Heart left ventricle (tissue), 16 donors: Measurements from ENCODE around the gene TNS4. TPM values are rescaled to one million over a fixed set of nuclear protein-coding genes. Genes with fewer than 3 reads are reported as not detected.

Experiments used
- ATAC-seq, 4 donors: fragments of 200-7000 bp; cut with Tn5 transposase; one replicate each; pipeline ENCODE4 v1.9.1; 2020 to 2022; ENCODE audit warnings: moderate library complexity in 4 of 4, mild to moderate bottlenecking in 3 of 4, moderate number of reproducible peaks in 1 of 4
- DNase-seq, 5 donors: peaks; one replicate each; pipeline ENCODE4 v3.0.0-alpha.2; 2020
- H3K27ac ChIP-seq, 12 donors: fragments of 200-600 bp; sonication (generic) in 4 of 12; one replicate each; pipeline versions ENCODE4 v1.5.0 to v1.8.0; 2016 to 2022; ENCODE audit warnings: mild to moderate bottlenecking in 2 of 12
- H3K27me3 ChIP-seq, 9 donors: fragments of 200-600 bp; sonication (generic) in 2 of 9; one replicate each; pipeline versions ENCODE4 v1.5.1 to v1.8.0; 2016 to 2022; ENCODE audit warnings: mild to moderate bottlenecking in 3 of 9
- H3K36me3 ChIP-seq, 9 donors: fragments of 200-600 bp; sonication (generic) in 2 of 9; one replicate each; pipeline versions ENCODE4 v1.5.0 to v1.8.0; 2018 to 2022; ENCODE audit warnings: mild to moderate bottlenecking in 2 of 9
- H3K4me1 ChIP-seq, 12 donors: fragments of 200-600 bp; sonication (generic) in 4 of 12; one replicate each; pipeline versions ENCODE4 v1.5.0 to v1.8.0; 2016 to 2022; ENCODE audit warnings: mild to moderate bottlenecking in 3 of 12
- H3K4me3 ChIP-seq, 12 donors: fragments of 200-600 bp; sonication (generic) in 4 of 12; one replicate each; pipeline versions ENCODE4 v1.5.0 to v1.8.0; 2017 to 2022; ENCODE audit warnings: mild to moderate bottlenecking in 9 of 12, moderate library complexity in 4 of 12
- H3K9me3 ChIP-seq, 12 donors: fragments of 200-600 bp; sonication (generic) in 4 of 12; one replicate each; pipeline versions ENCODE4 v1.5.0 to v1.8.0; 2016 to 2022; ENCODE audit warnings: mild to moderate bottlenecking in 1 of 12
- POLR2A ChIP-seq, 2 donors: fragments of 450-650 bp; IDR thresholded peaks; one replicate each; pipeline ENCODE4 v1.6.1; 2017; ENCODE audit warnings: antibody characterized with exemption in 2 of 2, mild to moderate bottlenecking in 2 of 2, moderate library complexity in 2 of 2
- WGBS, 4 donors: extraction: QIAGEN DNeasy Blood & Tissue Kit in 2 of 4; methylation state at CpG; one replicate each; pipeline versions ENCODE4 v1.1.5 to v1.1.7; 2013 to 2018; 5-methylcytosine and 5-hydroxymethylcytosine counted together
- intact Hi-C, 10 donors: fragments of 100-400 bp; cut with DNase I; formaldehyde crosslinking; loops; one replicate each; pipeline versions ENCODE4 v1.11.1 to v1.14.2; 2022
- polyA plus RNA-seq, 2 donors: library from polyadenylated mRNA; stranded (reverse); fragments of 200-250 nt; gene quantifications; one replicate each; pipeline ENCODE4 v1.2.3, GENCODE V29; 2013
- total RNA-seq, 9 donors: library from RNA; depleted of rRNA in 2 of 9; stranded (reverse); fragments of >200 nt in 2 of 9; fragmentation: NEBNext Ultra II Directional in 3 of 9; extraction: Animal tissue kit (Norgen Biotek cat#: 25700) in 3 of 9; gene quantifications; one replicate each; pipeline versions ENCODE4 v1.1.0 to v1.2.4, GENCODE V29; 2016 to 2023
- TF ChIP-seq, protein P1 (sequence below), 12 donors: fragments of 200-600 bp; sonication (generic) in 4 of 12; IDR thresholded peaks; one replicate each; pipeline versions ENCODE4 v1.5.0 to v1.8.0; 2018 to 2022; ENCODE audit warnings: antibody characterized with exemption in 12 of 12, mild to moderate bottlenecking in 5 of 12
- donor health status: ischemic (EF 13 %, LVEDD 7.1; RV severe dilation, severe dysfunction).
- donor health status: healthy with polysubstance abuse.
- donor health status: DM: no; HTN: yes; CAD: no.
- donor health status: DM: no; HTN: no; CAD: no.
- donor health status: ischemic (EF 25% LVEDD 6.9; RV normal size, moderate dysfunction).
- donor health status: ischemic (EF 25% LVEDD 5.7; RV mildly dilated, moderate dysfunction).
- donor health status: healthy.
- donor health status: DM: yes; HTN: yes; CAD: no.
- donor health status: ischemic (EF 35%, LVEDD 5.7; RV mildly dilated, moderate dysfunction).
- donor health status: nonischemic (EF 11% LVEDD 7.7; RV severe dilation, severe dysfunction).
- donor health status: DM: yes; HTN: yes; CAD: no.
- donor health status: PGD.
- donor health status: ischemic (EF 29% LVEDD 5.4; RV normal size, mild dysfunction).
- donor health status: nonischemic (EF 23%, LVEDD 6.1; RV moderate dilation, normal function).

Gene TNS4
- total and polyA plus RNA-seq, 11 donors = 0.16 to 0.91 TPM; not detected in 9

DNA sequence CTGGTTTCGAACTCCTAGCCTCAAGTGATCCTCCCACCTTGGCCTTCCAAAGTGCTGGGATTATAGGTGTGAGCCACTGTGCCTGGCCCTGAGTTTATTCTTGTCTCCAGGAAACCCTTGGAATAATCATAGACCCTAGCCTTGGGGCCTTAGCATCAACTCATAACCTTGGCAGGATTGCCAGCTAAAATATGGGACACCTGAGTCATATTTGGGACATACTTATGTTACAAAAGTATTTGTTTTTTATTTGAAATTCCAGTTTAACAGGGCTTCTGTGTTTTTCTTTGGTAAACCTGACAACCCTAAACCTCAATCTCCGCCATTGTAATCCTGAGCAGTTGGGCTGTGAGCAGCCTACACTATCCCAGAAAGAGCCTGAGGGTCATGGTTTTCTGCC is 28.6 kb upstream of the TNS4 start:
- no peaks in the 10 kb centered on the region for H3K36me3 ChIP-seq

DNA sequence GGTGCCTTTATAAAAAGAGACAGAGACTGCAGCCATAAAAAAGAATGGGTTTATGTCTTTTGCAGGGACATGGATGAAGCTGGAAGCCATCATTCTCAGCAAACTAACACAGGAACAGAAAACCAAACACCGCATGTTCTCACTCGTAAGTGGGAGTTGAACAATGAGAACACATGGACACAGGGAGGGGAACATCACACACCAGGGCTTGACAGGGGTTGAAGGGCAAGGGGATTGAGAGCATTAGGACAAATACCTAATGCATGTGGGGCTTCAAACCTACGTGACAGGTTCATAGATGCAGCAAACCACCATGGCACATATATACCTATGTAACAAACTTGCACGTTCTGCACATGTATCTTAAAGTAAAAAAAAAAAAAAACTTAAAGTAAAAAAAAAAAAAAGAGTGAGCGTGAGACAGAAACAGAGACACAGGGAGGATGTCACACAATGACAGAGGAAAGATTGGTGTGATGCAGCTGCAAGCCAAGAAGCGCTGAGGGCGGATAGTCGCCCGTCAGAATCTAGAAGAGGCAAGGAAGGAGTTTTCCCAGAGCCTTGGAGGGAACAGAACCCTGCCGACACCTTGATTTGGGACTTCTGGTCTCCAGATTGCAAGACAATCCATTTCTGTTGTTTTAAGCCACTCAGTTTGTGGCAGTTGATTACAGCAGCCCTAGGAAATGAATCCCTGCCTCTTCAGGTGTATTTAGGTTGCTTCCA is 27.4 kb upstream of the TNS4 start:
- DNase-seq (peak in 1 of 5 donors; percentile 6), ATAC-seq (no peak)
- no peak for TF ChIP-seq POLR2A (IDR thresholded peaks at IDR 0.05)
- TF ChIP-seq, protein P1, sequence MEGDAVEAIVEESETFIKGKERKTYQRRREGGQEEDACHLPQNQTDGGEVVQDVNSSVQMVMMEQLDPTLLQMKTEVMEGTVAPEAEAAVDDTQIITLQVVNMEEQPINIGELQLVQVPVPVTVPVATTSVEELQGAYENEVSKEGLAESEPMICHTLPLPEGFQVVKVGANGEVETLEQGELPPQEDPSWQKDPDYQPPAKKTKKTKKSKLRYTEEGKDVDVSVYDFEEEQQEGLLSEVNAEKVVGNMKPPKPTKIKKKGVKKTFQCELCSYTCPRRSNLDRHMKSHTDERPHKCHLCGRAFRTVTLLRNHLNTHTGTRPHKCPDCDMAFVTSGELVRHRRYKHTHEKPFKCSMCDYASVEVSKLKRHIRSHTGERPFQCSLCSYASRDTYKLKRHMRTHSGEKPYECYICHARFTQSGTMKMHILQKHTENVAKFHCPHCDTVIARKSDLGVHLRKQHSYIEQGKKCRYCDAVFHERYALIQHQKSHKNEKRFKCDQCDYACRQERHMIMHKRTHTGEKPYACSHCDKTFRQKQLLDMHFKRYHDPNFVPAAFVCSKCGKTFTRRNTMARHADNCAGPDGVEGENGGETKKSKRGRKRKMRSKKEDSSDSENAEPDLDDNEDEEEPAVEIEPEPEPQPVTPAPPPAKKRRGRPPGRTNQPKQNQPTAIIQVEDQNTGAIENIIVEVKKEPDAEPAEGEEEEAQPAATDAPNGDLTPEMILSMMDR (IDR thresholded peaks at IDR 0.05) = no peak
- Histone ChIP-seq H3K4me3 (no peak overlapping the region), H3K36me3 (no peaks in the 10 kb centered on the region), H3K4me1 (peaks cover 0 to 30% (median 15%) of the 10 kb centered on the region in 12 donors), H3K27ac (no peak overlapping the region), H3K27me3 (no peaks in the 10 kb centered on the region), H3K9me3 (peaks cover 0 to 18% (median 8%) of the 10 kb centered on the region in 12 donors)
- intact Hi-C loops = loop anchor here in 2 of 10 donors (2.0 to 5.0 kb wide), 2 partner anchors 34 to 42 kb away; no protein-coding TSS in a partner anchor
- WGBS, 4 donors = 87 to 92% (median 90%) methylated on average over 10 of the region's 10 CpGs

More for the DNA sequence above, 28.6 kb upstream of the TNS4 start:
- Histone ChIP-seq H3K4me1 (peaks cover 0 to 35% (median 16%) of the 10 kb centered on the region in 12 donors), H3K9me3 (peaks cover 0 to 12% (median 6%) of the 10 kb centered on the region in 12 donors), H3K27ac (no peak overlapping the region), H3K27me3 (no peaks in the 10 kb centered on the region), H3K4me3 (no peak overlapping the region)
- ATAC-seq (no peak), DNase-seq (peak in 1 of 5 donors; percentile 5)
- WGBS, 4 donors = 96 to 100% (median 98%) methylated on average over 2 of the region's 2 CpGs
- no peak for TF ChIP-seq POLR2A (IDR thresholded peaks at IDR 0.05)
- TF ChIP-seq, protein P1 (IDR thresholded peaks at IDR 0.05) = no peak
- intact Hi-C loops = loop anchor here in 8 of 10 donors (2.0 to 10.0 kb wide), 12 partner anchors 33 to 225 kb away; partner anchors contain the start of genes RARA (in 5 of the 8), GJD3 (in 2 of the 8) and IGFBP4 (in 2 of the 8)

DNA sequence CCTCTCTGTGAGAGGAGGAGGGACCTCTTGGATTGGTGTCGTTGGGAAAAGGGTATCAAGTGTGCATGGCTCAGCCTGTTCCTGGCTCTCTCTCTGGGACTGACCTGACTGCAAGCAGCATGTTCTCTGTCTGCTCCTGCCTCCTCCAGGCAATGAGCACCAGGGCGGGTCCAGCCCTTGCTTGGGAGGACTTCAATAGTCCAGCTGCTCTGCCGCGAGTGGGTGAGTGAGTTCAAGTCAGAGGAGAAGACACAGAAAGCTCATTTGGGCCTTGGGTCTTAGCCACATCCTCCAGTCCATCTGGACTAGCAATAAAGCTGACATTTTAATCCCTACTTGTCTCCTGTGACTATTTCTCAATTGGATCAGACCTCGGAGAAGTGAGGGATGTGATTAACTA is 25.2 kb upstream of the TNS4 start:
- TF ChIP-seq, protein P1 (IDR thresholded peaks at IDR 0.05) = peak in 1 of 12 donors; percentile 8
- TF ChIP-seq POLR2A (IDR thresholded peaks at IDR 0.05) = no peak
- Histone ChIP-seq H3K4me1 (peaks cover 0 to 10% (median 0%) of the 10 kb centered on the region in 12 donors), H3K27me3 (no peaks in the 10 kb centered on the region), H3K9me3 (peaks cover 0 to 18% (median 8%) of the 10 kb centered on the region in 12 donors), H3K36me3 (no peaks in the 10 kb centered on the region), H3K27ac (peak overlapping the region in 3 of 12 donors; percentile 1 to 38 (median 13)), H3K4me3 (no peak overlapping the region)
- ATAC-seq = peak; percentile 59 to 92 (median 82)
- intact Hi-C loops = loop anchor here in 1 of 10 donors (5.0 kb wide), 1 partner anchor 39 kb away; no protein-coding TSS in a partner anchor
- WGBS, 4 donors = 45 to 63% (median 56%) methylated on average over 5 of the region's 5 CpGs
- peak in 4 of 5 donors; percentile 50 to 81 (median 58) for DNase-seq

DNA sequence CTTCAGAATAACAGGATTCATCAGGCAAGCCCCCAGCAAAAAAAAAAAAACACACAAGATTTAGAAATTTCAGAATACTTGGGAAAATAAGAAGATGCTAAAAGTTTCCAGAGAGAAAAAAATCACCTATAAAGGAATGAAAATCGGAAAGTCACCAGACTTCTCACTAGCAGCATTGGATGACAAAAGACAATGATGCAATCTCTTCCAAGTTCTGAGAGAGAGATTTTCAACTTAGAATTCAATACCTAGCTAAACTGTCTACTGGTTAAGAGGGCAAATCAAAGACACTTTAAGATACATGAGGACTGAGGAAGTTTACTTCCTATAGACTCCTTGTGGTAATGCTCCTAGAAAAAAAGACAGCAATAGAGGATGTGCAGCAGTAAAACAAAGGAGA is 23.9 kb upstream of the TNS4 start:
- Histone ChIP-seq H3K9me3 (peaks cover 0 to 18% (median 8%) of the 10 kb centered on the region in 12 donors), H3K27me3 (no peaks in the 10 kb centered on the region), H3K27ac (no peak overlapping the region), H3K4me1 (peaks cover 0 to 7% (median 0%) of the 10 kb centered on the region in 12 donors), H3K36me3 (no peaks in the 10 kb centered on the region), H3K4me3 (no peak overlapping the region)
- DNase-seq (no peak), ATAC-seq (no peak)
- 95 to 100% (median 98%) methylated on average over 1 of the region's 1 CpG for WGBS, 4 donors
- intact Hi-C loops = loop anchor here in 1 of 10 donors (5.0 kb wide), 1 partner anchor 38 kb away; no protein-coding TSS in a partner anchor
- TF ChIP-seq POLR2A (IDR thresholded peaks at IDR 0.05) = no peak
- TF ChIP-seq, protein P1 (IDR thresholded peaks at IDR 0.05) = no peak
